Ovary (tissue), 3 donors: ENCODE results near the gene PTCHD1.

ENCODE experiments used
- POLR2A ChIP-seq: fragments of 450-650 bp; IDR thresholded peaks from one replicate; pipeline ENCODE4 v1.6.1; 2017; ENCODE audit warnings: antibody characterized with exemption, mild to moderate bottlenecking, moderate library complexity
- TF ChIP-seq, protein P1 (sequence below), 3 donors: fragments of 450-650 bp in 2 of 3; fragments of 200-600 bp in 1 of 3; IDR thresholded peaks; one replicate each; pipeline versions ENCODE4 v1.5.1 to v1.8.0; 2016 to 2022; ENCODE audit warnings: antibody characterized with exemption in 3 of 3, mild to moderate bottlenecking in 1 of 3
- donor health status: DM: no; HTN: no; CAD: no.

DNA sequence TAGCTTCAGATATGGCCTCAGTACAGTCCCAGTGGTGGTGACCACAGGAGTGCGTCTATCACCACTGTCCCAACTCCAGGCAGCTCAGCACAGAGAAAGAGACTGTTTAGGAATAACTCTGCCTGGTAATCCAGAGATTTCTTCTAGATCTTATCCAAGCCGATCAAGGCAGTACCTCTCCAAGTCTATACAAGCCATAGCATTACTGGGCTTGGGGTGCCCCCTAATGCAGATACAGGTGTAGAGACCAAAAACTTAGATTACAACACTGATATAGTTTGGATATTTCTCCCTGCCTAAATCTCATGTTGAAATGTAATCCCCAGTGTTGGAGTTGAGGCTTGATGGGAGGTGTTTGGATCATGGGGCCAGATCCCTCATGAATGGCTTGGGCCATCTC, 100.9 kb downstream of the PTCHD1 start:
- TF ChIP-seq POLR2A, result no peak
- TF ChIP-seq, protein P1, sequence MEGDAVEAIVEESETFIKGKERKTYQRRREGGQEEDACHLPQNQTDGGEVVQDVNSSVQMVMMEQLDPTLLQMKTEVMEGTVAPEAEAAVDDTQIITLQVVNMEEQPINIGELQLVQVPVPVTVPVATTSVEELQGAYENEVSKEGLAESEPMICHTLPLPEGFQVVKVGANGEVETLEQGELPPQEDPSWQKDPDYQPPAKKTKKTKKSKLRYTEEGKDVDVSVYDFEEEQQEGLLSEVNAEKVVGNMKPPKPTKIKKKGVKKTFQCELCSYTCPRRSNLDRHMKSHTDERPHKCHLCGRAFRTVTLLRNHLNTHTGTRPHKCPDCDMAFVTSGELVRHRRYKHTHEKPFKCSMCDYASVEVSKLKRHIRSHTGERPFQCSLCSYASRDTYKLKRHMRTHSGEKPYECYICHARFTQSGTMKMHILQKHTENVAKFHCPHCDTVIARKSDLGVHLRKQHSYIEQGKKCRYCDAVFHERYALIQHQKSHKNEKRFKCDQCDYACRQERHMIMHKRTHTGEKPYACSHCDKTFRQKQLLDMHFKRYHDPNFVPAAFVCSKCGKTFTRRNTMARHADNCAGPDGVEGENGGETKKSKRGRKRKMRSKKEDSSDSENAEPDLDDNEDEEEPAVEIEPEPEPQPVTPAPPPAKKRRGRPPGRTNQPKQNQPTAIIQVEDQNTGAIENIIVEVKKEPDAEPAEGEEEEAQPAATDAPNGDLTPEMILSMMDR (IDR thresholded peaks at IDR 0.05), result no peak
